Breast epithelium (tissue), 4 donors: ENCODE data around the gene SPRING1. TPM values are rescaled to one million over a fixed set of nuclear protein-coding genes. Genes with fewer than 3 reads are reported as not detected.

Source experiments
- DNase-seq, 2 donors: peaks; one replicate each; pipeline ENCODE4 v3.0.0-alpha.2; 2019; ENCODE audit warnings: low spot score in 2 of 2
- H3K27ac ChIP-seq, 2 donors: fragments of 200-600 bp; sonication (generic) in 1 of 2; one replicate each; pipeline ENCODE4 v1.5.1; 2016 to 2019; ENCODE audit warnings: mild to moderate bottlenecking in 1 of 2
- H3K27me3 ChIP-seq, 2 donors: fragments of 200-600 bp; sonication (generic) in 1 of 2; one replicate each; pipeline versions ENCODE4 v1.5.1 to v1.6.0; 2017 to 2019; ENCODE audit warnings: control low read depth in 1 of 2, mild to moderate bottlenecking in 1 of 2
- H3K36me3 ChIP-seq: fragments of 200-600 bp; one replicate; pipeline ENCODE4 v1.5.1; 2019
- H3K4me1 ChIP-seq, 2 donors: fragments of 200-600 bp; sonication (generic); one replicate each; pipeline ENCODE4 v1.5.1; 2016 to 2019; ENCODE audit warnings: control low read depth in 1 of 2
- H3K4me3 ChIP-seq, 3 donors: fragments of 200-600 bp; sonication (generic); 1 replicate in 2 of 3; 2 replicates in 1 of 3; pipeline ENCODE4 v1.5.1; 2016 to 2019; ENCODE audit warnings: mild to moderate bottlenecking in 3 of 3, moderate library complexity in 2 of 3
- H3K9me3 ChIP-seq, 2 donors: fragments of 200-600 bp; sonication (generic) in 1 of 2; one replicate each; pipeline ENCODE4 v1.5.1; 2016 to 2019; ENCODE audit warnings: control low read depth in 1 of 2
- CTCF ChIP-seq, 3 donors: fragments of 450-650 bp; IDR thresholded peaks; one replicate each; pipeline ENCODE4 v1.5.1; 2016 to 2017; ENCODE audit warnings: antibody characterized with exemption in 3 of 3, mild to moderate bottlenecking in 3 of 3, moderate library complexity in 3 of 3
- POLR2A ChIP-seq: fragments of 450-650 bp; IDR thresholded peaks from one replicate; pipeline ENCODE4 v1.6.1; 2016; ENCODE audit warnings: antibody characterized with exemption, mild to moderate bottlenecking, moderate library complexity
- POLR2AphosphoS5 ChIP-seq, 3 donors: sonication (generic); formaldehyde crosslinking; IDR thresholded peaks; one replicate each; pipeline ENCODE4 v1.6.1; 2017; ENCODE audit warnings: antibody characterized with exemption in 3 of 3
- intact Hi-C: fragments of 100-400 bp; cut with DNase I; formaldehyde crosslinking; loops from one replicate; pipeline ENCODE4 v1.15.1; 2023; ENCODE audit warnings: low total_unique reads
- total RNA-seq, 3 donors: library from RNA; depleted of rRNA; stranded (reverse); fragments of >200 nt; gene quantifications; one replicate each; pipeline ENCODE4 v1.1.0, GENCODE V29; 2016

Gene SPRING1
- total RNA-seq, 3 donors from 2014 or later: 13.8 to 18.4 (median 15.7) TPM

GRCh38 chr12:116689979-116690744, 47.7 kb downstream of the SPRING1 start:
- H3K4me1 ChIP-seq: no peaks in the 10 kb centered on the region
- no peaks in the 10 kb centered on the region for H3K9me3 ChIP-seq
- H3K4me3 ChIP-seq: no peak overlapping the region
- H3K36me3 ChIP-seq: no peaks in the 10 kb centered on the region
- intact Hi-C loops: no loop called here
- TF ChIP-seq CTCF (IDR thresholded peaks at IDR 0.05): no peak
- no peak for TF ChIP-seq POLR2AphosphoS5 (IDR thresholded peaks at IDR 0.05)
- no peak for TF ChIP-seq POLR2A
- H3K27ac ChIP-seq: no peak overlapping the region
- H3K27me3 ChIP-seq: no peaks in the 10 kb centered on the region
- DNase-seq: no peak

GRCh38 chr12:116689521-116689920, 48.3 kb downstream of the SPRING1 start:
- Histone ChIP-seq H3K4me3 (no peak overlapping the region), H3K4me1 (no peaks in the 10 kb centered on the region), H3K27me3 (no peaks in the 10 kb centered on the region), H3K36me3 (no peaks in the 10 kb centered on the region), H3K9me3 (no peaks in the 10 kb centered on the region), H3K27ac (no peak overlapping the region)
- DNase-seq: no peak
- TF ChIP-seq POLR2A (no peak), CTCF (IDR thresholded peaks at IDR 0.05) (no peak), POLR2AphosphoS5 (IDR thresholded peaks at IDR 0.05) (no peak)
- intact Hi-C loops: no loop called here

Other genes with a start within 250 kb of the SPRING1 start
- gene MAP1LC3B2, start 178.7 kb downstream of the SPRING1 start, total RNA-seq: 1 to 10 TPM in 2 of 3 donors, under 1 TPM in 1; 0.98 to 8.5 (median 1.1) TPM
- 1 to 10 TPM in 2 of 3 donors, under 1 TPM in 1; under 0.01 to 1.9 (median 1.6) TPM for gene RNFT2, start 246 bp upstream of the SPRING1 start, total RNA-seq
- gene HRK, start 143.4 kb upstream of the SPRING1 start, total RNA-seq: under 1 TPM; 0.15 to 0.33 (median 0.16) TPM
- 10 to 100 TPM; 14.9 to 22.3 (median 16.4) TPM for gene FBXW8, start 172.9 kb upstream of the SPRING1 start, total RNA-seq